Sigmoid colon (tissue), 7 donors: ENCODE results near the gene CFAP45. TPM values are rescaled to one million over a fixed set of nuclear protein-coding genes. Genes with fewer than 3 reads are reported as not detected.
"Not testable (repeated sequence)": the region's sequence is repeated elsewhere in the genome, so short reads cannot be mapped to it uniquely, and the experiment has no call there.

Experiments
- DNase-seq: peaks from one replicate; pipeline ENCODE4 v3.0.0-alpha.2; 2019
- H3K27ac ChIP-seq, 4 donors: fragments of 200-600 bp; sonication (generic); one replicate each; pipeline ENCODE4 v1.5.1; 2016 to 2019; ENCODE audit warnings: mild to moderate bottlenecking in 1 of 4
- H3K27me3 ChIP-seq, 3 donors: fragments of 200-600 bp; sonication (generic); one replicate each; pipeline ENCODE4 v1.5.1; 2019; ENCODE audit warnings: mild to moderate bottlenecking in 1 of 3
- H3K36me3 ChIP-seq, 4 donors: fragments of 200-600 bp; sonication (generic); one replicate each; pipeline ENCODE4 v1.5.1; 2016 to 2019
- H3K4me1 ChIP-seq, 4 donors: fragments of 200-600 bp; sonication (generic); one replicate each; pipeline ENCODE4 v1.5.1; 2017 to 2019
- H3K4me3 ChIP-seq, 4 donors: fragments of 200-600 bp; sonication (generic); one replicate each; pipeline ENCODE4 v1.5.1; 2017 to 2019; ENCODE audit warnings: mild to moderate bottlenecking in 2 of 4, moderate library complexity in 1 of 4
- H3K9me3 ChIP-seq, 4 donors: fragments of 200-600 bp in 3 of 4; sonication (generic) in 3 of 4; one replicate each; pipeline versions ENCODE4 v1.5.1 to v1.6.1; 2013 to 2019
- EP300 ChIP-seq, 4 donors: sonication (generic); formaldehyde crosslinking; IDR thresholded peaks; one replicate each; pipeline ENCODE4 v1.6.1; 2017; ENCODE audit warnings: antibody characterized with exemption in 4 of 4
- POLR2A ChIP-seq, 2 donors: fragments of 450-650 bp; IDR thresholded peaks; one replicate each; pipeline ENCODE4 v1.6.1; 2016; ENCODE audit warnings: antibody characterized with exemption in 2 of 2, mild to moderate bottlenecking in 2 of 2, moderate library complexity in 2 of 2
- POLR2AphosphoS5 ChIP-seq, 4 donors: sonication (generic); formaldehyde crosslinking; IDR thresholded peaks; one replicate each; pipeline ENCODE4 v1.6.1; 2017; ENCODE audit warnings: antibody characterized with exemption in 4 of 4
- whole genome bisulfite sequencing, 2 donors: extraction: QIAGEN DNeasy Blood & Tissue Kit; methylation state at CpG; one replicate each; pipeline ENCODE4 v1.1.7; 2013; 5-methylcytosine and 5-hydroxymethylcytosine counted together
- intact Hi-C: fragments of 100-400 bp; cut with DNase I; formaldehyde crosslinking; loops from one replicate; pipeline ENCODE4 v1.15.1; 2023
- polyA plus RNA-seq, 3 donors: library from polyadenylated mRNA; stranded (reverse); fragments of 200-250 nt; gene quantifications; one replicate each; pipeline ENCODE4 v1.2.3, GENCODE V29; 2013
- total RNA-seq, 4 donors: library from RNA; depleted of rRNA; stranded (reverse); fragments of >200 nt; gene quantifications; one replicate each; pipeline ENCODE4 v1.1.0, GENCODE V29; 2016
- TF ChIP-seq, protein P1 (sequence below), 4 experiments: fragments of 450-650 bp in 3 of 4; fragments of 200-600 bp in 1 of 4; IDR thresholded peaks; one replicate each; pipeline ENCODE4 v1.5.1; 2016 to 2019; ENCODE audit warnings: antibody characterized with exemption in 4 of 4, mild to moderate bottlenecking in 3 of 4, moderate library complexity in 2 of 4
- donor health status: healthy with polysubstance abuse.
- donor health status: Bipolar disorder and iron deficiency.
- donor health status: healthy.

Gene CFAP45
- total and polyA plus RNA-seq, 7 donors, result 0.29 to 1.8 (median 1.0) TPM; not detected in 3

- TF ChIP-seq EP300 (IDR thresholded peaks at IDR 0.05) (no peak), POLR2AphosphoS5 (IDR thresholded peaks at IDR 0.05) (no peak), POLR2A (IDR thresholded peaks at IDR 0.05) (no peak)
- TF ChIP-seq, protein P1, sequence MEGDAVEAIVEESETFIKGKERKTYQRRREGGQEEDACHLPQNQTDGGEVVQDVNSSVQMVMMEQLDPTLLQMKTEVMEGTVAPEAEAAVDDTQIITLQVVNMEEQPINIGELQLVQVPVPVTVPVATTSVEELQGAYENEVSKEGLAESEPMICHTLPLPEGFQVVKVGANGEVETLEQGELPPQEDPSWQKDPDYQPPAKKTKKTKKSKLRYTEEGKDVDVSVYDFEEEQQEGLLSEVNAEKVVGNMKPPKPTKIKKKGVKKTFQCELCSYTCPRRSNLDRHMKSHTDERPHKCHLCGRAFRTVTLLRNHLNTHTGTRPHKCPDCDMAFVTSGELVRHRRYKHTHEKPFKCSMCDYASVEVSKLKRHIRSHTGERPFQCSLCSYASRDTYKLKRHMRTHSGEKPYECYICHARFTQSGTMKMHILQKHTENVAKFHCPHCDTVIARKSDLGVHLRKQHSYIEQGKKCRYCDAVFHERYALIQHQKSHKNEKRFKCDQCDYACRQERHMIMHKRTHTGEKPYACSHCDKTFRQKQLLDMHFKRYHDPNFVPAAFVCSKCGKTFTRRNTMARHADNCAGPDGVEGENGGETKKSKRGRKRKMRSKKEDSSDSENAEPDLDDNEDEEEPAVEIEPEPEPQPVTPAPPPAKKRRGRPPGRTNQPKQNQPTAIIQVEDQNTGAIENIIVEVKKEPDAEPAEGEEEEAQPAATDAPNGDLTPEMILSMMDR (IDR thresholded peaks at IDR 0.05), result no peak
- Histone ChIP-seq H3K9me3 (no peaks in the 10 kb centered on the region), H3K4me1 (peaks cover 0 to 11% (median 9%) of the 10 kb centered on the region in 4 donors), H3K27me3 (no peaks in the 10 kb centered on the region), H3K36me3 (no peaks in the 10 kb centered on the region), H3K4me3 (no peak overlapping the region), H3K27ac (no peak overlapping the region)
- no peak for DNase-seq
- intact Hi-C loops, result no loop called here
- 97 to 98% methylated on average over 3 of the region's 3 CpGs for WGBS, 2 donors
These were observed 2.6 kb upstream of the CFAP45 start for GRCh38 chr1:159902541-159902940.

- intact Hi-C loops, result no loop called here
- Histone ChIP-seq H3K36me3 (no peaks in the 10 kb centered on the region), H3K4me1 (peaks cover 0 to 11% (median 9%) of the 10 kb centered on the region in 4 donors), H3K27ac (peak overlapping the region in 2 of 4 donors; percentile 7 to 31), H3K9me3 (no peaks in the 10 kb centered on the region), H3K4me3 (no peak overlapping the region), H3K27me3 (no peaks in the 10 kb centered on the region)
- DNase-seq, result peak; percentile 8
- 77 to 89% methylated on average over 2 of the region's 2 CpGs for WGBS, 2 donors
- TF ChIP-seq POLR2AphosphoS5 (IDR thresholded peaks at IDR 0.05) (no peak), POLR2A (IDR thresholded peaks at IDR 0.05) (no peak), EP300 (IDR thresholded peaks at IDR 0.05) (no peak)
- TF ChIP-seq, protein P1 (IDR thresholded peaks at IDR 0.05), result no peak
These were observed 893 bp upstream of the CFAP45 start for GRCh38 chr1:159900755-159901360.

DNA sequence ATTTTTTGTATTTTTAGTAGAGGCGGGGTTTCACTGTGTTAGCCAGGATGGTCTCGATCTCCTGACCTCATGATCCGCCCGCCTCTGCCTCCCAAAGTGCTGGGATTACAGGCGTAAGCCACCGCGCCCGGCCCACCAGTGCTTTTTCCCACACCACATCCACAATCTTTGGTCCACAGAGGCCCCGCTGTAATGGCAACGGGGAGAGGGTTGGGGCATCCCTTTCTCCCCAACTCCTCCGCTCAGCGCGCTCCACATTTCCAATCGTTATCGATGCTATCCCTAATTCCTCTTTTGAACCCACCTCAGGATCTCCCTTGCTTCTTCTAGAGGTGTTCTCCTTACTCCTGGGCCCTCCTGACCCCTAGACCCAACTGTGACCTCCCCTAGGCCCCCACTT is 331 bp downstream of the CFAP45 start:
- H3K27ac ChIP-seq, result peak overlapping the region in 1 of 4 donors; percentile 31
- peaks cover 0 to 11% (median 9%) of the 10 kb centered on the region in 4 donors for H3K4me1 ChIP-seq
- H3K36me3 ChIP-seq, H3K27me3 ChIP-seq, H3K9me3 ChIP-seq, intact Hi-C loops, H3K4me3 ChIP-seq: not testable (repeated sequence)
- DNase-seq, result peak; percentile 58
- WGBS, 2 donors, result 73 to 88% methylated on average over 13 to 14 of the region's 15 CpGs

- H3K27me3 ChIP-seq, result no peaks in the 10 kb centered on the region
- H3K27ac ChIP-seq, result no peak overlapping the region
- no peaks in the 10 kb centered on the region for H3K36me3 ChIP-seq
- no peak overlapping the region for H3K4me3 ChIP-seq
- TF ChIP-seq POLR2AphosphoS5 (IDR thresholded peaks at IDR 0.05) (no peak), EP300 (IDR thresholded peaks at IDR 0.05) (no peak), POLR2A (IDR thresholded peaks at IDR 0.05) (no peak)
- TF ChIP-seq, protein P1 (IDR thresholded peaks at IDR 0.05), result no peak
- H3K4me1 ChIP-seq, result peaks cover 0 to 11% (median 9%) of the 10 kb centered on the region in 4 donors
- H3K9me3 ChIP-seq, result no peaks in the 10 kb centered on the region
- WGBS, 2 donors, result 86 to 89% methylated on average over 3 of the region's 3 CpGs
- DNase-seq, result peak; percentile 53
- intact Hi-C loops, result no loop called here
These were observed 1.4 kb downstream of the CFAP45 start for GRCh38 chr1:159898527-159898926.

- no peaks in the 10 kb centered on the region for H3K27me3 ChIP-seq
- TF ChIP-seq, protein P1 (IDR thresholded peaks at IDR 0.05), result no peak
- TF ChIP-seq POLR2AphosphoS5 (IDR thresholded peaks at IDR 0.05), result no peak
- TF ChIP-seq EP300 (IDR thresholded peaks at IDR 0.05), result no peak
- TF ChIP-seq POLR2A (IDR thresholded peaks at IDR 0.05), result no peak
- 71 to 95% methylated on average over 3 of the region's 3 CpGs for WGBS, 2 donors
- H3K9me3 ChIP-seq, result no peaks in the 10 kb centered on the region
- no peak overlapping the region for H3K4me3 ChIP-seq
- no peaks in the 10 kb centered on the region for H3K36me3 ChIP-seq
- no peak overlapping the region for H3K27ac ChIP-seq
- no peak for DNase-seq
- H3K4me1 ChIP-seq, result peaks cover 0 to 11% (median 9%) of the 10 kb centered on the region in 4 donors
- intact Hi-C loops, result no loop called here
These were observed 2.0 kb downstream of the CFAP45 start for GRCh38 chr1:159897962-159898361.
